HG03175 (cell line): ENCODE data around the gene CHTF8.

Experiments
- ATAC-seq: cut with Tn5 transposase; IDR thresholded peaks from one replicate; pipeline ENCODE4 v1.9.1; 2021; ENCODE audit warnings: mild to moderate bottlenecking, moderate library complexity; ENCODE audit not compliant: unreplicated experiment

CHTF8 gene

DNA sequence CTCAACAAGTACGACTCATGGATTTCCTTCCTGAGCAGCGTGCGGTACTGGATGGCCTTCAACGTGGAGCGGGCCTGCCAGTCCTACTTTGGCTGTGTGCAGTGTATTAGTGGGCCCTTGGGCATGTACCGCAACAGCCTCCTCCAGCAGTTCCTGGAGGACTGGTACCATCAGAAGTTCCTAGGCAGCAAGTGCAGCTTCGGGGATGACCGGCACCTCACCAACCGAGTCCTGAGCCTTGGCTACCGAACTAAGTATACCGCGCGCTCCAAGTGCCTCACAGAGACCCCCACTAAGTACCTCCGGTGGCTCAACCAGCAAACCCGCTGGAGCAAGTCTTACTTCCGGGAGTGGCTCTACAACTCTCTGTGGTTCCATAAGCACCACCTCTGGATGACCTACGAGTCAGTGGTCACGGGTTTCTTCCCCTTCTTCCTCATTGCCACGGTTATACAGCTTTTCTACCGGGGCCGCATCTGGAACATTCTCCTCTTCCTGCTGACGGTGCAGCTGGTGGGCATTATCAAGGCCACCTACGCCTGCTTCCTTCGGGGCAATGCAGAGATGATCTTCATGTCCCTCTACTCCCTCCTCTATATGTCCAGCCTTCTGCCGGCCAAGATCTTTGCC is 17.9 kb downstream of the CHTF8 start:
- no peak for ATAC-seq

DNA sequence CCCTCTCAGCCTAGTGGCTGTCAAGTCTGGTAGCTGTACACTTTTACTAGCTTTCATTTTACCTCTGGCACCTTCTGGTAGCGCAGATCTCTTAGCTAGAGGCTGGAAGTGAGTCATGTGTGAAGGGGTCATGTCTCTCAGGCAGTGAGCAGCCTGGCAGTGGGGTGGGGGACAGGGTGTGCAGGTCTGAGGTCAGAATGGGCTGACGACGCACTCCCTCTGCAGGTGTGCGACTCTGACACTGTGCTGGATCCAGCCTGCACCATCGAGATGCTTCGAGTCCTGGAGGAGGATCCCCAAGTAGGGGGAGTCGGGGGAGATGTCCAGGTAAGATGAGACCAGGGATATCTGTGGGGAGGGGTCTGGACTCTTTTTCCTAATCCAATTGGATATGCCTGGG is 19.2 kb downstream of the CHTF8 start:
- no peak for ATAC-seq

DNA sequence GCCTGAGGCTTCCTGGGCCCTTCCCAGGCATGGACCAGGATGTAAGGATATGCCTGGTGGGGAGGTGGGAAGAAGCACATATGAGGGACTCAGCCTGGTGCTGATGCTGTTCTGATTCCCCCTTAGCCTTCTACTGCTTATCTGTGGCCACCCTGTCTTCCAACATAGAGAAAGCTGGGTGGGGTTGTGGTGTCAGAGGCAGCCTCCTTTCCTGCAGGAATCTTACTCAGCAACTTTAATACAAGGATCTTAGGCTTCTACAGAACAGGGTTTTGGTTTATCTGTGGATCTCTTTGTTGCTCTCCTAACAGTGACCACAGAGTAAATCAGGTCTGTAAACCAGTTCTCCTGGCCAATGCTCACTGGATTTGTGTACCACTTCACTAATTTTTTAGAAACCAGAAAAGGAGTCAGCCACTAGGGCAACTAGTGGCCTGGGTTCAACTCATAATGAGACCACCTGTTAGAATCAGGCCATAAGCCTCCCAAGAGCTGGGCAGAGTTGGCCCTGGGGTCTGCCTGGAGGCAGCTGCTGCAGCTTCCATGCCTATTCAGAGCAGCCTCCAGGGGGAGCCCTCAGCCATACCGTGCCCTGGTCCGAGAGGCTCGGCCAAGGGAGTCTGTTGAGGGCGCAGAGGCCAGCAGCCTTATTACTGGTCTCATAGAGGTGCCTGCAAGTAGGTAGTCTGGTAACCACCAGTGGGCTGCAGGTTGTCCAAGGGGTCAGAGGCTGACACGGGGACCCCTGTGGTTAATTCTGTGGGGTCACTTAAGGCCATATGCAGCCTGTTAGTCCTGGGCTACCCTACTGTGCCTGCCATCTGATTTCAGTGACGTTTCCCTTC is 19.9 kb downstream of the CHTF8 start:
- no peak for ATAC-seq

- ATAC-seq: no peak
Observed at GRCh38 chr16:69111876-69112230, 20.5 kb downstream of the CHTF8 start.

GRCh38 chr16:69111216-69111875 is 21.0 kb downstream of the CHTF8 start:
- ATAC-seq: no peak

- ATAC-seq: no peak
Observed at GRCh38 chr16:69110406-69110805, 22.0 kb downstream of the CHTF8 start.

DNA sequence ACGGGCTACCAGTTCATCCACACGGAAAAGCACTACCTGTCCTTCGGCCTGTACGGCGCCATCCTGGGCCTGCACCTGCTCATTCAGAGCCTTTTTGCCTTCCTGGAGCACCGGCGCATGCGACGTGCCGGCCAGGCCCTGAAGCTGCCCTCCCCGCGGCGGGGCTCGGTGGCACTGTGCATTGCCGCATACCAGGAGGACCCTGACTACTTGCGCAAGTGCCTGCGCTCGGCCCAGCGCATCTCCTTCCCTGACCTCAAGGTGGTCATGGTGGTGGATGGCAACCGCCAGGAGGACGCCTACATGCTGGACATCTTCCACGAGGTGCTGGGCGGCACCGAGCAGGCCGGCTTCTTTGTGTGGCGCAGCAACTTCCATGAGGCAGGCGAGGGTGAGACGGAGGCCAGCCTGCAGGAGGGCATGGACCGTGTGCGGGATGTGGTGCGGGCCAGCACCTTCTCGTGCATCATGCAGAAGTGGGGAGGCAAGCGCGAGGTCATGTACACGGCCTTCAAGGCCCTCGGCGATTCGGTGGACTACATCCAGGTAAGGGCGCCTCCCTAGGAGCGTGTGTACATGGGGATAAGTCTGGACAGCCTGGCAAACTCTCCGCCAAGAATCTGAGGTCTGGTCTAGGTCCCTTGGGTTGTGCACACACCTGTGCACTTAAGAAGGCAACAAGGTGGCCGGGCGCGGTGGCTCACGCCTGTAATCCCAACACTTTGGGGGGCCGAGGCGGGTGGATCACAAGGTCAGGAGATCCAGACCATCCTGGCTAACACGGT is 22.7 kb downstream of the CHTF8 start:
- no peak for ATAC-seq

- ATAC-seq: no peak
Observed at GRCh38 chr16:69108905-69109252, 23.5 kb downstream of the CHTF8 start.

DNA sequence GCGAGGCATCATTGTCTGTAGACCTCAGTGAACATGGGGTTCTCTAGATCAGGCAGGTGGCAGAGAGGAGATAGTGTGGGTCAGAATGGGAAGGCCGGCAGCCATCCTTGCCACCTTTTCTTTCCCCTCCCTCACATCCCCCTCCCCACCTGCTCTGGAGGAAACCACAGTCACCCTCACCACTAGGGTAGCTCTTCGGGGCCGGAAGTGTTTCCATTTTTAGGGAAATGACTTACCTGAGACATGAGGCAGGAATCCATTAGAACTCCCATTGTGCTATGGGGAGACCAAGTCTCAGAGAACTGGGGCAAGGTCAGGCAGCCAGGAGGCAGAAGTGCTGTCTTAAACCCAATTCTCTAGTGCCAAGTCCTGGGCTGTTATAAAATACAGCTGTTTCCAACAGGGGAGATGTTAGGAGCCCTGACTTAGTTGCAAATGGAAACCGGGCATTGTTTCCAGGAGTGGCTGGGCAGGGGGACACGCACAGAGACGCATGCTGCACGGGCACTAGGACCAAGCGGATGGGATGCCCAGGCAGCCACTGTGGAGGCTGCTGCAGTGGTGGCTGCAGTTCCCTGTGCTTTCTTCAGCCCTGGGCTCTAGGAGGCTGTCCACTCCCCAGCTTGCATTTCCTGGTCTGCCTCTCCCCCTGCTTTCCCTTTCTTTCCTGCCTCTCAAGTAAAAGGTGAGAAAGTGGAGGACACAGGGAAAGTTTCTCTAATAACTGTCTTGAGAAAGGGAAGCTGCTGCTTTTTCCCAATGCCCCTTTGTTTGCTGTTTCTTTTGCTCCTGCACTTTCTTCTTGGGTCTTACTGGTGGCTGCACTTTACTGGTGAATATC is 24.1 kb downstream of the CHTF8 start:
- ATAC-seq: no peak

DNA sequence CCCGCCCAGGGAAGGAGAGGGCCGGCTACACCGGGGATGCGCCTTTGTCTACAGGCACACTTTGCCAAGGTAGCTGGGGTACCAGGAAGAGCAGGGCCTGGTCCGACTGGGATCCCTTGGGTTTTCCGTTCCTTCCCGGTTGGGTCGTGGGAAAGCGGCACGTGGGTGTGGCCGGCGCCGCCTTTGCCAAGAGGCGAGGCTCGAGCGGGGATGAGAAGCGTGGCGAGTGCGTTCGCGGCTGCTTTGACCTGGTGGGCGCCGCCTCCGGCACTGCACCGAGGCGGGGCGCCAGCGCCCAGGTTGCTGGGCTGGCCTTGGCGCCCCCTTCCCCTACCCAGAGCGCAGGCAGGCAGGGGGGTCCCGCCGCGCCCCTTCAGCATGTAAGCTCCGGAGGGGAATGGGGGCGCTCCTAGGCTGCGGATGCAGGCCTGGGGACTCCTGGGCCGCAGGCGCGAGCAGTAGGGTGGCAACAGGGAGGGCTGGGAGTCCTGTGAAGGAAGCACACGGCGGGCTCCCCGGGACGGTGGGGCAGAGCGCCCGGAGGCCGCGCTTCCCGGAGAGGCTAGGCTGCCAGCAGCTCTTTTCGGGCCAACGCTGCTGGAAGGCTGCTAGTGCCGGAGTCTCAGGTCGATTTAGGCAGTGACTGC is 24.9 kb downstream of the CHTF8 start:
- ATAC-seq: no peak

DNA sequence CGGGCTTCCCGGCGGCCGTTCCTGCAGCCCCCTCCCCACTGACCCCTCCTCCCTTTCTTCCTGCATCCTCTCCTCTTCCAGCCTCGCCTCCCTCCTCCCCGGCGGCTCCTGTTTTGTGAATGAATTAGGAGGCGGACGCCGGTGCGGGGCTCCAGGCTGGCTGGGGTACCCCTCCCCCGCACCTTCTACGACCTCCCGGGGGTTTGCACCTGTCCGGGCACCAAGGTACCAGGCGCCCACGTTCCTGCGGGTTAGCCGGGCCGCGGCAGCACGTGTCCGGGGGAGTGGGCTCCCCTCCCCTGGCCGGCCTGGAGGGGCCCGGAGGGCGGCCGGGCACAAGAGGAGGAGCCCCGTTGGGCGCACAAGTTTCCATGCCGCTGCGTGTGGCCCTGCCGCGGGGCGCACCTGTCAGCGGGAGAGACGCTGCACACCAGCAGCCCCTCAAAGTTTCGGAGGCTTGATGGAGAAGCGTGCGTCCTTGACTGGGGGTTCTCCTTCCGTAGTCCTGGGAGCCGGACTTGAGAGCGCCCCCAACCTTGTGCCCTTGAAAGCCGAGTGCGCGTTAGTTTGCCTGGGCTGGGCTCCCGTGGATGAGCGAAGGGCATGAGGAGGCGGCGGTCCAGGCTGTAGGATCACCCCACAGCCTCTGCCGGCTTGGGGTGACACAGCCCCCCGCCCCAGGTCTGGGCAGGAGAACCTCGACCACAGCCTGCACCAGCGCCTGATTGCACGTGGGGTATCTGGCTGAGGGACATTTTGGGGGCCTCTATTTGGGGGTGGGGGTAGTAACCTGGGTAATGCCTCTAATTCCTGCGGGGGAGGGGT is 25.7 kb downstream of the CHTF8 start:
- ATAC-seq: no peak

GRCh38 chr16:69105501-69106361 is 26.7 kb downstream of the CHTF8 start, which contains the start of gene HAS3:
Gene HAS3, plus strand, starts transcription at chr16:69105653. Its CDS starts 3,743 bp downstream, at chr16:69109396.
- peak; percentile 56 for ATAC-seq

DNA sequence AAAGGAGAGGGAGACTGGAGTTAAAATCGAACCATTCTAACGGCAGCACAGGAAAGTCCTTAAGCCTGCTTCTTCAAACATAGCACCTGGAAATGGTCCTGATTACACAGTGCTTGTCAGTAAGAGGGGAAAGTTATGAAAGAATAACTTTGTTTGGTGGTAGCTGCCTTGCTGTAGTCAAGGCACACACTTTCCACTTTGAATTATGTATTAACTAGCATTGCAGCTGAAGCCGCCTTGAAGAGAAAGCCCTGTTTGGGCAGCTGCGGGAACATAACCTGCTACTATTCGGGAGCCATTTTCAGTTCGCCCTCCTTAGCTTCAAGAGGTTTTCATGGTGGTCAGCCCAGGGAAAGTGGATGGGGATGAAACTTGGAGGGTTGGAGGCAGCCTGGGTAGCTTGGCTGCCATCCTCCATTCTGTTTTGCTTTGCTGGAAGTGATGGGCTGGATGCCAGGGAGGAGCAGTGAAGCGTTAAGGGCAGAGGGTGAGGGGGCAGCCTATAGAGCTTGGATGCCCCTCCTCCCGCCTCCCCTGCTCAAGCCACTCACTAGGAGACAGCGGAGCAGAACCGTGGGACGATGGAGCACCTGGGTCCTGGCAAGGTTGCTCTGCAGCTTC is 32.2 kb downstream of the CHTF8 start:
- ATAC-seq: no peak

DNA sequence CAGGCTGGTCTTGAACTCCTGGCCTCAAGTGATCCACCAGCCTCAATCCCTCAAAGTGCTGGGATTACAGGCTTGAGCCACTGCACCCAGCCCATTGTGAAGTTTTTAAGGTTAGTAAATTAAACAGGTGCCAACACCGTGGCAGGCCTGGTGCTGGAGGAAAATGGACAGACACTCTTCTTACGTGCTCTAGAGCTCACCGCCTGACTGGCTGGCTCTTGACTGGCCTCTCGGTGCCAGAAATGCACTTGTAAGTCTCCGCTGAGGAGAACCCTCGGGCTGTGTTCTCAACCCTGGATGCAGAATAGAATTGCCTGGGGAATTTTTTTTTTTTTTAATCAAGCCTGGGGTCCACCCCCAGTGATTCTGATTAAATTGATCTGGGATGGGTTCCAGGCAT is 37.2 kb downstream of the CHTF8 start:
- ATAC-seq: no peak

GRCh38 chr16:69094501-69094900 is 37.9 kb downstream of the CHTF8 start:
- no peak for ATAC-seq

DNA sequence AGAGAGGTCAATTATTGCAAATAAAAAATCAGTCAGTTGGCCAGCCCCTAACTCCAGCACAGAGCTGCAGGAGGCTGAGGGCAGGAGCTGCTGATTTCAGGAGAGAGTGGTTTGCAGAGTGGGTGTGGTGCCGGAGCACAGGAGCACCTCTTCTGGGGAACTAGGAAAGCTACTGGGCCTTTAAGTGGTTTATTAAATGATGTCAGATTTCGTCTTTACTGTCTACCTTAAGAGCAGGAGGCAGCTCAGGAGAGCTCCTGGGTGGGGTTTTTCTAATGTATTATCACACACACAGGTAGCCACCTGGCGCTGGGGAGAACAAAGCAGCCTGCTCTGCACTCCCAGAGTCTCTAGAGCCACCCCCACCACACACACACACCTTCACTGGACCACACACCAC is 38.4 kb downstream of the CHTF8 start:
- no peak for ATAC-seq

GRCh38 chr16:69089091-69089910 is 43.1 kb downstream of the CHTF8 start:
- ATAC-seq: no peak
